ENCODE measurements around the gene ATPAF2. TPM values are rescaled to one million over a fixed set of nuclear protein-coding genes. Genes with fewer than 3 reads are reported as not detected.

Gene ATPAF2
- total and polyA plus RNA-seq, 9 donors, result 5.5 to 34.5 (median 15.5) TPM

GRCh38 chr17:18025241-18025944 lies 13.6 kb downstream of the ATPAF2 start:
- Histone ChIP-seq H3K36me3 (no peaks in the 10 kb centered on the region), H3K9me3 (no peaks in the 10 kb centered on the region), H3K4me1 (ENCODE audit: insufficient read depth) (no peaks in the 10 kb centered on the region), H3K27ac (no peak overlapping the region), H3K27me3 (no peaks in the 10 kb centered on the region), H3K4me3 (no peak overlapping the region)
- TF ChIP-seq EP300 (IDR thresholded peaks at IDR 0.05) (no peak), POLR2A (IDR thresholded peaks at IDR 0.05) (no peak), CTCF (IDR thresholded peaks at IDR 0.05) (no peak)
- WGBS, 3 donors, result 84 to 92% (median 85%) methylated on average over 5 of the region's 5 CpGs
- intact Hi-C loops (cut with DNase I), result loop anchor here in 1 of 4 donors (10.0 kb wide), 1 partner anchor 141 kb away; no protein-coding TSS in a partner anchor
- no peak for DNase-seq

GRCh38 chr17:18021372-18021771 lies 17.6 kb downstream of the ATPAF2 start:
- intact Hi-C loops (cut with DNase I), result loop anchor here in 1 of 4 donors (10.0 kb wide), 1 partner anchor 137 kb away; no protein-coding TSS in a partner anchor
- WGBS, 3 donors, result 91 to 97% (median 94%) methylated on average over 5 of the region's 5 CpGs

GRCh38 chr17:18020971-18021370 lies 18.0 kb downstream of the ATPAF2 start:
- H3K36me3 ChIP-seq, result no peaks in the 10 kb centered on the region
- no peak for DNase-seq
- no peaks in the 10 kb centered on the region for H3K27me3 ChIP-seq
- H3K9me3 ChIP-seq, result no peaks in the 10 kb centered on the region
- H3K4me3 ChIP-seq, result no peak overlapping the region
- TF ChIP-seq CTCF (IDR thresholded peaks at IDR 0.05) (no peak), EP300 (IDR thresholded peaks at IDR 0.05) (no peak), POLR2A (IDR thresholded peaks at IDR 0.05) (no peak)
- intact Hi-C loops (cut with DNase I), result loop anchor here in 1 of 4 donors (10.0 kb wide), 1 partner anchor 136 kb away; no protein-coding TSS in a partner anchor
- WGBS, 3 donors, result 97 to 98% (median 98%) methylated on average over 6 of the region's 6 CpGs
- H3K27ac ChIP-seq, result no peak overlapping the region
- peaks cover 5% of the 10 kb centered on the region for H3K4me1 ChIP-seq (ENCODE audit: insufficient read depth)

More at GRCh38 chr17:18021372-18021771, 17.6 kb downstream of the ATPAF2 start:
- no peaks in the 10 kb centered on the region for H3K27me3 ChIP-seq
- DNase-seq, result no peak
- peaks cover 5% of the 10 kb centered on the region for H3K4me1 ChIP-seq (ENCODE audit: insufficient read depth)
- no peak overlapping the region for H3K4me3 ChIP-seq
- H3K9me3 ChIP-seq, result no peaks in the 10 kb centered on the region
- no peaks in the 10 kb centered on the region for H3K36me3 ChIP-seq
- TF ChIP-seq EP300 (IDR thresholded peaks at IDR 0.05), result no peak
- no peak for TF ChIP-seq CTCF (IDR thresholded peaks at IDR 0.05)
- no peak for TF ChIP-seq POLR2A (IDR thresholded peaks at IDR 0.05)
- no peak overlapping the region for H3K27ac ChIP-seq

GRCh38 chr17:18019838-18020154 lies 19.2 kb downstream of the ATPAF2 start:
- Histone ChIP-seq H3K4me1 (ENCODE audit: insufficient read depth) (peaks cover 5% of the 10 kb centered on the region), H3K4me3 (no peak overlapping the region), H3K27ac (no peak overlapping the region), H3K9me3 (no peaks in the 10 kb centered on the region), H3K27me3 (no peaks in the 10 kb centered on the region), H3K36me3 (no peaks in the 10 kb centered on the region)
- DNase-seq, result no peak
- 69 to 86% (median 81%) methylated on average over 2 of the region's 2 CpGs for WGBS, 3 donors
- TF ChIP-seq POLR2A (IDR thresholded peaks at IDR 0.05) (no peak), EP300 (IDR thresholded peaks at IDR 0.05) (no peak), CTCF (IDR thresholded peaks at IDR 0.05) (no peak)
- intact Hi-C loops (cut with DNase I), result loop anchor here in 2 of 4 donors (10.0 kb wide), 2 partner anchors 135 to 145 kb away; no protein-coding TSS in a partner anchor
